Measurements from ENCODE around the gene SST. TPM values are rescaled to one million over a fixed set of nuclear protein-coding genes. Genes with fewer than 3 reads are reported as not detected.

Gene SST
- total RNA-seq: not detected in 2 replicates

DNA sequence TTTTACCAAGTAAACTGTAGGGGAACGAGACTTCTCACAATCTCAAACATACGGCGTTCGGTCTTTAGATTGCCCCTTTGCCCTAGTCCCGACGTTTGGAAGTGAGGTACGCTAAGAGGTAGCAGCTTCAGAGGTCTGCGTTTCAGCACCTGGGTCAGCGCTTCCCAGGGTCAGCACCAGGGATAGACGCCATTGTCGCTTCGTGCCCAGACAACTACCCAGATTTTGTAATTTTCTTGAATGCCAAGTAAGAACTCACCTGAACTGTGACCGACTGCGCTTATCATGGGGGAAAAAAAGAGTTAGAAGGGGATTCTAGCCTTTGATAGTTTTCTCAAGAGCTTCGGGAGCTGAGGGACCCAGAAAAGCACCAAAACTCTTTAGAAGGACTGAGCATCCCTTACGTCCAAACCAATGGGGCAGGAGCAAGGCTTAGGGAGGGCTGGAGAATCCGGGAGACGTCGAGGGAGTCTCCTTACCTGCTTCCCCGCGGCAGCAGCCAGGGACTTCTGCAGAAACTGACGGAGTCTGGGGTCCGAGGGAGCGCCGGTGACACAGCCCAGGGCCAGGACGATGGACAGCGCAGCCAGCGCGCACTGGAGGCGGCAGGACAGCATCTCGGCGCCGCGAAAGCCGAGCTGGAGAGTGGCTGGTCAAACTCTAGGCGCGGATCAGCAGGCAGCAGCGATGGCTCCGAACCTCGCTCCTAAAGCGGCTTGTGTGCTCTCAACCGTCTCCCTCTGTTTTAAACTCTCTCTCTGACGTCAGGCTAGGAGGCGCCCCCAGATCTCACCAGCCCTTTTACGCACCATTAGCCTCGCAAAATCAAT, at the start of gene SST:
Gene SST (minus strand): TSS at position 720 of the 830 bp plus-strand sequence. CDS start 103 bp downstream, at position 617.

DNA sequence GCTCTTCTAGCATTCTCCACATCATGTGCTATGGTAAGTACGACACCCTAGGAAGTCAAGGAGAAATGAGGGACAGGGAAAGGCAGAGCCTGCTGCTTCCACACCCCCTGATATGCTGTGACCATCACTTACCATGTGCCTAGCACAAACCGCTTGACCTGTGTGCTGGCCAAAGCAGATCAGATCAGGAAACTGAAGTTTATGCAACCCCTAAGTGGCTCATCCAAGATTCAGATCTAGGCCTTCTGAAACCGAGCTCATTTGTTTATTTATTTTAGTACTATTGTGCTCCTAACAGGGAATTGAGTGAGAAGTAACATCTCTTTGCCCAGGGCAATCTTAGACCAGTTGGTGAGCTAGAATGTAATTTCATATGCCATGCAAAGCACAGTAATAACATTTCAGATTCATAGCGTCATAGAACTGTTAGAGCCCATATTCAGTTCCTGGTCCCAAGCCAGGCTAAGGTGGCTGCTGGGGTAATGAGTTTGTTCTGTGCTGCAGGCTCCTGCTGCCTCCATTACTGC, 32.4 kb upstream of the SST start, which contains the start of gene RTP2:
Gene RTP2 (minus strand): TSS at position 51 of the 527 bp plus-strand sequence. CDS start 429 bp downstream, outside the sequence.

Other genes with a start within 250 kb of the SST start
- gene RTP2, start 32.2 kb upstream of the SST start, total RNA-seq: not detected in 2 replicates
- gene BCL6, start 75.1 kb upstream of the SST start, total RNA-seq: 32.8 and 39.1 TPM in 2 replicates